Duodenal mucosa (tissue), 2 donors: Measurements from ENCODE around the gene DPH7.

Source experiments
- H3K27ac ChIP-seq: one replicate; pipeline ENCODE4 v1.7.0; 2013; ENCODE audit warnings: low read depth, low read length
- H3K27me3 ChIP-seq, 2 donors: one replicate each; pipeline ENCODE4 v1.7.0; 2013; ENCODE audit warnings: low read length in 2 of 2, control low read depth in 1 of 2; ENCODE audit not compliant: insufficient read depth in 2 of 2, control insufficient read depth in 1 of 2
- H3K36me3 ChIP-seq, 2 donors: one replicate each; pipeline ENCODE4 v1.7.0; 2013; ENCODE audit warnings: low read length in 2 of 2, control low read depth in 1 of 2; ENCODE audit not compliant: insufficient read depth in 2 of 2, control insufficient read depth in 1 of 2
- H3K4me1 ChIP-seq, 2 donors: one replicate each; pipeline ENCODE4 v1.7.0; 2013; ENCODE audit warnings: low read length in 2 of 2, control low read depth in 1 of 2; ENCODE audit not compliant: insufficient read depth in 2 of 2, control insufficient read depth in 1 of 2
- H3K4me3 ChIP-seq, 2 donors: one replicate each; pipeline ENCODE4 v1.7.0; 2013; ENCODE audit warnings: low read length in 2 of 2, low read depth in 1 of 2
- H3K9ac ChIP-seq, 2 donors: one replicate each; pipeline ENCODE4 v1.7.0; 2013; ENCODE audit warnings: low read length in 2 of 2, low read depth in 1 of 2
- H3K9me3 ChIP-seq, 2 donors: one replicate each; pipeline ENCODE4 v1.7.0; 2013; ENCODE audit warnings: low read length in 2 of 2, control low read depth in 1 of 2; ENCODE audit not compliant: control insufficient read depth in 1 of 2

DPH7 gene

DNA sequence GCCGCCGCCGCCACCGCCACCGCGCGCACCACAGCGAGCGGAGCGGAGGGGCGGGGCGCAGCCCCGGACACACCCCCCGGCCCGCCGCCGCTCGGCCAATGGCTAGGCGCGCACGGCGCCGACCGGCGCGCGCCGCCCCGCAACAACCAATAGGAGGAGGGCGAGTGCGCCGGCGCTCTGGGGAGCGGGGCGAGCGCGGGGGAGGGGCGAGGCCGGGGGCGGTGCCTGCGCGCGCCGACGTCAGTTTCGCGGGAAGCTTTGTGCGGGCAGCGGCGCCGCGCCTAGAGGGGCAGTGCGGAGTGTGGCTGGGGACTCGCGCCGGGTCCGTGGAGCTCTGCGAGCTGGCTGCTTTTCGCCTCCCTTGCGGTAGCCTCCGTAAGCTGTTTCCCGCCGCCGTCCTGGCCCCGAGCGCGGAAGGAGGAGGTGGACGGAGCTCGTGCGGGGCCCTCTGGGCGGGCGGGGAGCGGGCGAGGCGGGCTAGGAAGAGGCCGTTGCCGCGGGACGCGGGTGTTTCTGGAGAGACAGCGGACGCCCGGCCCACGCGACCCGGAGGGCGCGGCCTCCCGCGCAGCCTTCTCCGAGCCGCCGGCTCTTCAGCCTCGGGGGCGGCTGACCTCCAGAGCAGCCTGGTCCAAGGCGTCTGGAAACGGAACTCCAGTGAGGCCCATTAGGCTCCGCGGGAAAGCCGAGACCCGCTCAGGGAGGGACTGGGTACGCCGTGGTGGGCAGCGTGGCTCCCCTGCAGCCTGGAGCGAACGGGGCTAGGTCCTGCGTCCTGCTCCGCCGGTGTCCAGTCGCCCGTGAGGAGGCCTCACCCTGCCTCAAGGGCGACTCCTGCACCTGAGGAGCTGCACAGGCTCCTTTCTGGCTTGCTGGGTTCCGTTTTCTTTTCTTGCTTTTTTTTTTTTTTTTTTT, 12.0 kb upstream of the DPH7 start, which contains the start of gene ZMYND19:
Gene ZMYND19 (minus strand): TSS at position 44 of the 915 bp plus-strand sequence. CDS start 249 bp downstream, outside the sequence.
- Histone ChIP-seq H3K27me3 (no peaks in the 10 kb centered on the region), H3K36me3 (peaks cover 8 to 27% of the 10 kb centered on the region in 2 donors), H3K27ac (no peak within 1 kb of the TSS)

DNA sequence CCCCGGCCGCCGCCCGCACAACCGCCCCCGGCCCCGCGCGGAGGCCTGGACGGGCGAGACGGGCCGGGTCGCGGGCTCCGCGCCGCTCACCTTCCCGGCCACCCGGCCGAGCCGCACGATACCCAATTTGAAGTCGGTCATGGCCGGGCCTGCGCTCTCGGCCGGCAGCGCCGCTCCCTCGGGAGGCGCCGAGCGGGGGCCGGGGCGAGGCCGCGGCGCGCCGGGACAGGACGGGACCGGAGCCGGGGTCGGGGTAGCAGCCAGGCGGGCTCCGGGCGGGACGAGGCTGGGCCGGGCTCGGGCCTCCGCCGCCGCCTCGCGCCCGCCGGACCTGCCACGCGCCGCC, 11.4 kb upstream of the DPH7 start:
- Histone ChIP-seq H3K9me3 (no peaks in the 10 kb centered on the region), H3K4me1 (peaks cover 12 to 19% of the 10 kb centered on the region in 2 donors), H3K9ac (no peak overlapping the region), H3K27me3 (no peaks in the 10 kb centered on the region), H3K27ac (no peak overlapping the region), H3K36me3 (peaks cover 8 to 32% of the 10 kb centered on the region in 2 donors), H3K4me3 (peak overlapping the region in 1 of 2 donors; percentile 74)

More for the DNA sequence above, 12.0 kb upstream of the DPH7 start, which contains the start of gene ZMYND19:
- Histone ChIP-seq H3K9me3 (no peaks in the 10 kb centered on the region), H3K4me3 (peak within 1 kb of the TSS; percentile 75 to 78), H3K4me1 (peaks cover 12 to 19% of the 10 kb centered on the region in 2 donors), H3K9ac (peak within 1 kb of the TSS; percentile 65 to 81)

DNA sequence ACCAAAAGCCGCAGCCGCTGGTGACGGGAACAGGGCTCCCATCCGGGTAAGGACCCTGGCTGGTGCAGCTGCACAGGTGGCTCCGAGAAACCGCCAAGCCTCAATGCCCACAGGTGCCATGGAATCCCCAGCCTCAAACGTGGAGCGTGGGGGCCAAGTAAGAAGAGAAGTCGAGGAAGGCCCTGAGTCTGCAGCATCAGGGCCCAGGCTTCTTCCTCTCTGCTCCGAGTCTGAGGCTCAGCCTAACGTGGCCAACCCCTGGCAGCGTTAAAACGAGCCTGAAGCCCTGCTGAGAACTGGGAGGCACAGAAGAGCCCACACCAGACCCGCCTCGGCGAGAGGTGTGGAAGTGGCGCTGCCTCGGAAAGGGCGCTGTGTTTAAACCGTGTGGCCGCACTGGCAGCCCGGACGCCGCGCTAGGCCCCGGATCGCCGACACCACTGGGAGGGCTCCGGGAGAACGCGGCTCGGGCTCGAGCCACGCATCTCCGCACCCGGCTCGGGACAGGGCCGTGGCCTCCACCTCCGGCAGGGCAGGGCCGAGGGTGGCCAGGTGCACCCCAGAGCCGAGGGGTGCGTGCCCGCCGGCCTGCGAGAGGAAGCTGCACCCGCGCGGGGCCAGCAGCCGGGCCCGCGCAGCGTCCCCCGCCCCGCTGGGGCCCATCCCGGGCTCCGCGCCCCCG, 10.9 kb upstream of the DPH7 start:
- no peaks in the 10 kb centered on the region for H3K27me3 ChIP-seq
- H3K4me1 ChIP-seq = peaks cover 12 to 19% of the 10 kb centered on the region in 2 donors
- peaks cover 9 to 34% of the 10 kb centered on the region in 2 donors for H3K36me3 ChIP-seq
- H3K4me3 ChIP-seq = peak overlapping the region; percentile 73 to 74
- H3K27ac ChIP-seq = no peak overlapping the region
- H3K9ac ChIP-seq = peak overlapping the region; percentile 52 to 65
- no peaks in the 10 kb centered on the region for H3K9me3 ChIP-seq

DNA sequence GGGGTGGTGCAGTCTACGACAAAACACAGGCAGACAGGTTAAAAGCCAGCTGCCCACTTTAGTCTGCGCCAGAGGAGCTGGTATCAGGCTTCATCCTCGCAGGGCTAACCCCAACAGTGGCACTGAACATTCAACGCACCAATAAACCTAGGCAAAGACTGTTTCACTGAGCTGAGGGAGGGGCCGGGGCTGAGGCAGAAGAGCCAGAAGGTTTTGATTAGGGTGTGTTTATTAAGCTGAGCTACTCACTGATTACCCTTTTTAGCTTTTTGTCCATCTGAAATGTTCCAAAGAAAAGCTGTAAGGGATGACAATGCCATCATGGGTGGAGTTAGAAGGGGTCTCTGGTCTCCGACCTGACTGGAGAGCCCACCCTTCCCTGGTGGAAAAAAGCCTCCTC, 10.2 kb upstream of the DPH7 start:
- Histone ChIP-seq H3K27ac (no peak overlapping the region), H3K36me3 (peaks cover 14 to 40% of the 10 kb centered on the region in 2 donors), H3K27me3 (no peaks in the 10 kb centered on the region), H3K9ac (peak overlapping the region in 1 of 2 donors; percentile 65), H3K9me3 (no peaks in the 10 kb centered on the region), H3K4me3 (peak overlapping the region; percentile 73 to 74), H3K4me1 (peaks cover 12 to 19% of the 10 kb centered on the region in 2 donors)

DNA sequence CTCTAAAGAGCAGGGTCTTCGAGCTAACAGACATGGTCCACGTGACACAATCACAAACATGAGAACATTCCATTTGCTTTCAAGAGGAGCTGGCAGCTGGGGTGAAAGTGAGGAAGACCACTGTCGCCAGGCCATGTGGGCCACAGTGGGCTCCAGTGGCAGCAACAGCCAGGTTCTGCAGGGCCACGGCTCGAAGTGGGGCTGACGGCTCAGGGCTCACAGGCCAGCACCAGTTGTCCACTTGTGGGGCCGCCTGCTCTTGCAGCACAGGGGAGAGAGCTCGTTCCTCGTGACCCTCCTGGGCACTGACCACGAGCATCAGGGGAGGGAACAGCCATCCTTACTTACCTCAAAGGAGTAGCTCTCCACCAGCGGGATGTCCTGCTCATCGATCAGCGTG, 9.6 kb upstream of the DPH7 start:
- Histone ChIP-seq H3K9ac (no peak overlapping the region), H3K4me1 (peaks cover 12 to 19% of the 10 kb centered on the region in 2 donors), H3K4me3 (no peak overlapping the region), H3K27ac (no peak overlapping the region), H3K9me3 (no peaks in the 10 kb centered on the region), H3K27me3 (no peaks in the 10 kb centered on the region), H3K36me3 (peaks cover 18 to 46% of the 10 kb centered on the region in 2 donors)

DNA sequence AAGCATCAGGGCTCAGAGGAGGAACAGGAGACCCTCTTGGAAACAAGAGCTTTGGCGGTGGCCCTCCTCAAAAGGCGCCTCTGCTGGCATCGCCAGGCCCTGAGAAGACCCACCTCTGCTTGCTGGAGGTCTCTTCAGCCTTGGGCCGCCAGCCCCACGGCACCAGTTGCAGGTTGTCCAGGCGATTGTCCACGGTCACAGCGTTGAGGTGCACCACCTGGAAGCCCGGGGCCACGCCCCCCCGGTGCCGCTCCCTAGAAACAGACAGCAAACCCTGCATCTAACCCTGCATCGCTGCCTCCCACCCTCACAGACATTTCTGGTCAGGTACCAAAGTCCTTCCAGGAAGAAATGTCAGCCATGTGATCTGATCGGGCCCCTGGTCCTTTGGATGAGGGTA, 8.1 kb upstream of the DPH7 start:
- H3K27me3 ChIP-seq = no peaks in the 10 kb centered on the region
- no peak overlapping the region for H3K4me3 ChIP-seq
- no peak overlapping the region for H3K9ac ChIP-seq
- no peaks in the 10 kb centered on the region for H3K9me3 ChIP-seq
- H3K27ac ChIP-seq = no peak overlapping the region
- H3K4me1 ChIP-seq = peaks cover 10 to 12% of the 10 kb centered on the region in 2 donors
- peaks cover 21 to 60% of the 10 kb centered on the region in 2 donors for H3K36me3 ChIP-seq

DNA sequence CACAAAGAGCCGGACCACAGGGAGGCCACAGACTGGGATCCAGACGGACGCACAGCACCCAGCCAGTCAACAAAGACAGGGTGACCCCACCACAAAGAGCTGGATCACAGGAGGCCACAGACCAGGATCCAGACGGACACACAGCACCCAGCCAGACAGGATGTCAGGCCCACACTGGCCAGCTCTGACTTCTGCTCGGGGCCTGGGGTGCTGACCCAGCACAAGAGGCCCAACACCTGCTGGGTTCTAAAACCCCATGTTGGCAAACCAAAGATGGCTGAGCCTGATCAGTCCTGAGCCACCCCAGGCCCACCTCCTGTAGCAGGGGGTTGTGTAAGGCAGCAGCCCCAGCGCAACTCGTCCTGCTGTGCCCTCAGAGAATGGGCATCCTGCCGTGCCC, 5.2 kb upstream of the DPH7 start:
- H3K9ac ChIP-seq = no peak overlapping the region
- H3K36me3 ChIP-seq = peaks cover 21 to 66% of the 10 kb centered on the region in 2 donors
- no peak overlapping the region for H3K4me3 ChIP-seq
- no peaks in the 10 kb centered on the region for H3K9me3 ChIP-seq
- peaks cover 5 to 8% of the 10 kb centered on the region in 2 donors for H3K4me1 ChIP-seq
- no peaks in the 10 kb centered on the region for H3K27me3 ChIP-seq
- H3K27ac ChIP-seq = no peak overlapping the region

DNA sequence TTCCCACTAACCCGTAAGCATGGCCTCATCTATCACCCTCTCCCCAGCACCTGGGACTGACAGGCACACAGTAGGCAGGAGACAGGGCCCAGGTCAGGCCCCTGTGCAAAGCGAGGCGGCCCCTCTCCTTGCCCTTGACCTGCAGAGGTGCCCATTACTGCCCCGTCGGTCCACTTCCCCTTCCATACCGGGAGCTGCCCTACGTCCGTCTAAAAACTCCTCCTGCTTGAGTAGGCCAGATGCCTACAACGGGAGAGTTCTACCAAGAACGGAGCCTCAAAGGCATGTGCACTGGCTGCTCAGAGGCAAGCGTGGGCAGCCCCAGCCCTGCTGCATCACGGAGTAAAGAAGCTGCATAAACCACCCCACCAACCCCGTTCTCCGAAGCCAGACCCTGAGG, 4.6 kb upstream of the DPH7 start:
- Histone ChIP-seq H3K27me3 (no peaks in the 10 kb centered on the region), H3K27ac (no peak overlapping the region), H3K4me3 (no peak overlapping the region), H3K36me3 (peaks cover 20 to 64% of the 10 kb centered on the region in 2 donors), H3K4me1 (peaks cover 3 to 5% of the 10 kb centered on the region in 2 donors), H3K9me3 (no peaks in the 10 kb centered on the region), H3K9ac (no peak overlapping the region)

DNA sequence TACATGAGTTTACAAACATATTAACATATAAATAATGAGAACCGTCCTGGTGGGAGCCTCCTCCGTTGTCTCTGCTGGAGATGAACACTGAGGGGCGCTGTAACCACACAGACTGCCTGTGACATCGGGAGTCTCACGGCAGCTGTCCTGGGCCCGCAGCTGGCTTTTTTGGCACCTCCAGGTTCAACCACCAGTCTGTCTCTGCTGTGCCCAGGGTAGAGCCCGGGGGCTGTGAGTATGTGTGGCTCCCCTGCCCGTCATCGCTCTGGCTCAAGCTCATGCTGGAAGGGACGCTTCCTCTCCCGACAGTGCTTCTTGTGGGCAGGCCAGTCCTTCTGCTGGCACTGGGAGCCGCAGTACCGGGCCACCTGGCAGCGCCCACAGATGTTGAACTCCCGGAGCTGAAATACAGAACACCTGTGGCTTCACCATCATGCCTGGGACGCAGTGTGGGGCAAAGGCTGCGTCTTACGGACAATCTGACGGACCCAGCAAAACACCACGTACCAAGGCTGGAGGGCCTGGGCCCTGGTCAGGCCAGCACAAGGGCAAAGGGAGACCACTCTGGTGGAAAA, 3.6 kb upstream of the DPH7 start:
- peaks cover 8 to 13% of the 10 kb centered on the region in 2 donors for H3K4me1 ChIP-seq
- H3K9ac ChIP-seq = no peak overlapping the region
- no peak overlapping the region for H3K4me3 ChIP-seq
- no peaks in the 10 kb centered on the region for H3K9me3 ChIP-seq
- H3K27me3 ChIP-seq = no peaks in the 10 kb centered on the region
- H3K36me3 ChIP-seq = peaks cover 14 to 55% of the 10 kb centered on the region in 2 donors
- H3K27ac ChIP-seq = no peak overlapping the region
